SK-N-SH treated with all-trans-retinoic acid at 6 μM for 48 hours (cell line): Measurements from ENCODE around the gene WSCD2.

Experiments used
- CREB5 ChIP-seq: fragments of 250-450 bp; sonication (Bioruptor Pico); IDR thresholded peaks from 2 replicates; pipeline ENCODE4 v1.5.1; 2020; ENCODE audit warnings: low read depth, mild to moderate bottlenecking, moderate library complexity
- CSRNP3 ChIP-seq: fragments of 250-450 bp; sonication (Bioruptor Pico); IDR thresholded peaks from 2 replicates; pipeline ENCODE4 v1.5.1; 2021; ENCODE audit warnings: mild to moderate bottlenecking, moderate library complexity
- GLIS3 ChIP-seq: fragments of 250-450 bp; sonication (Bioruptor Pico); IDR thresholded peaks from 2 replicates; pipeline ENCODE4 v1.5.0; 2020; ENCODE audit warnings: mild to moderate bottlenecking, moderate library complexity
- POU6F1 ChIP-seq: fragments of 250-450 bp; sonication (Bioruptor Pico); IDR thresholded peaks from 2 replicates; pipeline ENCODE4 v1.8.0; 2021; ENCODE audit warnings: low read depth, mild to moderate bottlenecking, moderate library complexity, borderline replicate concordance
- SNAI2 ChIP-seq: fragments of 250-450 bp; sonication (Bioruptor Pico); IDR thresholded peaks from 2 replicates; pipeline ENCODE4 v1.5.0; 2020; ENCODE audit warnings: mild to moderate bottlenecking, moderate library complexity
- TSHZ2 ChIP-seq: fragments of 250-450 bp; sonication (Bioruptor Pico); IDR thresholded peaks from 2 replicates; pipeline ENCODE4 v1.5.0; 2020; ENCODE audit warnings: mild to moderate bottlenecking, moderate library complexity
- ZFP30 ChIP-seq: fragments of 450-650 bp; formaldehyde crosslinking; IDR thresholded peaks from 2 replicates; pipeline ENCODE4 v1.5.0; 2022; ENCODE audit warnings: mild to moderate bottlenecking, moderate library complexity
- ZNF565 ChIP-seq: fragments of 450-650 bp; formaldehyde crosslinking; conservative IDR thresholded peaks from 2 replicates; pipeline ENCODE4 v1.5.0; 2020; ENCODE audit warnings: low read depth, mild to moderate bottlenecking, moderate library complexity
- ZNF8 ChIP-seq: fragments of 450-650 bp; formaldehyde crosslinking; IDR thresholded peaks from 2 replicates; pipeline ENCODE4 v1.5.0; 2020; ENCODE audit warnings: mild to moderate bottlenecking, moderate library complexity

GRCh38 chr12:108298761-108299275, 169.7 kb downstream of the WSCD2 start:
- TF ChIP-seq ZNF8 (CRISPR knock-in tag) (no peak), CREB5 (no peak), CSRNP3 (CRISPR knock-in tag) (no peak), POU6F1 (CRISPR knock-in tag) (no peak), TSHZ2 (no peak), GLIS3 (CRISPR knock-in tag) (no peak), SNAI2 (CRISPR knock-in tag) (no peak), ZFP30 (CRISPR knock-in tag) (no peak), ZNF565 (no peak)
